NCI-H524 treated with DMSO at 0.1 percent for 48 hours (cell line): ENCODE results near the gene NRG3.

ENCODE experiments used
- DNase-seq: peaks from one replicate; lab custom pipeline; 2025; lab: John Stamatoyannopoulos, UW

Gene NRG3

DNA sequence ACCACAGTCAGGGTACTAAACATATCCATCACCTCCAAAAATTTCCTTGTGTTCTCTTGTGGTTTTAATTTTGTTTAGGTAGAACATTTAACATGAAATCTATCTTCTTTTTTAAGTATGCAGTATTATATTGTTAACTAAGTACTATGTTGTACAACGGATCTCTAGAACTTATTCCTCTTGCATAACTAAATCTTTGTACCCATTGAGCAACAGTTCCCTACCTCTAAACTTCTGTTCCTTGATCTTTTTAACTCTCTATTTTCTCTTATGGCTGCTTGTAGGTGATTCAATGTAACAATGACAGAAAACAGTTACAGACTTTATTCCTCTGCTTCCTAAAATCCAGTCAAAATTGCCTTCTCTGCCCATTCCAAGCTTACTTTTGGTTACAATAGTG, 9.9 kb downstream of the NRG3 start:
- DNase-seq, result no peak

DNA sequence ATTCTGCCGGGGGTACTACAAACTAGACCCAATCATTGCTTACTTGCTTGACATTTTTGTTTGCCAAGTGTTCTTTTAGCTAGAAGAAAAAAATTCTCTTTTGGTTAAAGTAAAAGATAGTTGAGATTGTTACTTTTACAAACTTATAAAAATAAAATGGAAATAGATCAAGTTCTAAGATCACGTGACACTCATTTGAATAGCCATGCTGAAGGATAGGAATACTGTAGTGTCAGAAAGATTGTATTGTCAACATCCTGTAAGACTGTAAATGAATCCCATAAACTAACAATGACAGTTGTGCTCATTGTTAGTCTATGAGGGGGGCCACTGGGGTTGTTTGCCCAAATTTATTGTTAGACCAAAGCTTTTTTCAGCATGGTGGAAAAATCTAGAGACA, 10.5 kb downstream of the NRG3 start:
- DNase-seq, result no peak

DNA sequence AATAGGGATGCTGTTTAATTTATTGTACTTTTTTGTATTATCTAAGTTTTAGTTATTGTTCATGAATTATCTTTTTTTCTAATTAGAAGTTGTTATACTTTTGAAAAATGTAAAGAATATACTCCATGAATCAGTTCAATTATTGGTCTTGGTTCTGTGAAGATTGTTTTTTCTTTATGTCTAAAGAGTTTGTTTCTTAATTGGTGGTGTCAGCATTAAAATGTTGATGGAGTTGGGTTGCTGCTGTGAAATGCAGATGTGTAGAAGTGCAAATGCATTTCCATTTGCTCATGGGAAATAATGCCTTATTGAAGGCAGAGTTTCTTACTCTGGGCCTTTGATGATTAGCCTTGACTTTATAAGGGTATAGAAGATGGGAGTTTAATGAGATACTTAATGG, 11.9 kb downstream of the NRG3 start:
- DNase-seq, result no peak

DNA sequence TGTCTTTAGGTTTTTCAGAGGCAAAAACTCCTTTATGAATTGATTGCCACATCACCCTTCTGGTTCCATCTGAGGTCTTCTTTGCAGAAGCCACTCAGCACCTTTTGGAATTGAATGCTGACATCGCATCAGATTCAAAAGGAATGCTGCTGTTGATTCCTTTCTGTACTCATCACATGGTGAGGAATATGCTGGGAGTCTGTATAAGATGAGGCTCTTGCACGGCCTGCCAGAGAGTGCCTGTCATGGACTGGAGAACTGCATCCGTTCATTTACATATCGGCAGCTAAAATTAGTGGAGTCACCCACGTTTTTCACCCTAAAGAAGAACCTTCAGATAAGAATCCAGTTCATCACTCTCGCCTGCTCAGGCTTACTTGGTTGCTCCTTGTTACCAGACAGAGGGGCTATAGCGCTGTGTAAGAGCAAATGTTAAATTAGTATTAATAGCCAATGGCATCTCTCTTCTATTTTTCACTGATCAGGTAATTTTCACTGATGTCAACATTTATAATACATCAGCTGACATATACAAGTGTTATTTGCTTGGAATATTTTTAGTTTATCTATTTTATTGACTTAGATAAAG, 14.3 kb downstream of the NRG3 start:
- DNase-seq, result no peak

DNA sequence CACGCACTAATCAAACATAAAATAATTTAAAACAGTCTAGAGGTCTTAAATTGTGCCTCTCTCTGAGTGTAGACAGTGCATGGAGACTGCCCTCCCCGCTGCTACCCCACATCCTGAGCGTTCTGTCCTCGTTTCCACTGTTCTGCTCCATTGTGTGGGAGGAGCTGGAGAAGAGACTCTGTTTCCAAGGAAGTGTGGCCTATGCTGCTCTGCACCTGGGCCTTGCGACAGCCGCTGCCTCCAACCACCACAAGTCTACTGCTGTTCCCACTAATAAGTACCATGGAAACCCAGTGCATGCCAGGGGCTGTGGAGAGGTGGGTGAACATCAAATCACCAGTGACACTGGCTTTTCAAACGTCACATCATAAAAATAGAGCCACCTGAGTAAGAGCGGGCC, 19.6 kb downstream of the NRG3 start:
- DNase-seq, result no peak

DNA sequence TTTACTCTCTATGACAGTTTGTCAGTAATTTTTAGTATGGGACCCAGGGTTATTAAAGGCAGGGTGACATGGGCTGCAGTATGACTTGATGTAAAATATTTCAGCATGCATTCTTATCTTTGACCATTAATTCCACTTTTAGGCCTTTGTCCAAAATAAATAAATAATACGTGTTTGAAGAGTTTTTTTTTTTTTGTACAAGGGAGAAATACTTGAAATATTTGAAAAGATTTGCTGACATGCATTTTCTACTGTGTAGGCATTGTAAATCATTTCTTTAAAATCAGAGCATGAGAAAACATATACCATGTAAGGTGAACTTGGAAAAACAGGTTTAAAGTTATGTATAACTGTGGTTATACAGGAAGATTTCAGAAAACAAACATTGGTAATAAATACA, 23.5 kb downstream of the NRG3 start:
- no peak for DNase-seq

DNA sequence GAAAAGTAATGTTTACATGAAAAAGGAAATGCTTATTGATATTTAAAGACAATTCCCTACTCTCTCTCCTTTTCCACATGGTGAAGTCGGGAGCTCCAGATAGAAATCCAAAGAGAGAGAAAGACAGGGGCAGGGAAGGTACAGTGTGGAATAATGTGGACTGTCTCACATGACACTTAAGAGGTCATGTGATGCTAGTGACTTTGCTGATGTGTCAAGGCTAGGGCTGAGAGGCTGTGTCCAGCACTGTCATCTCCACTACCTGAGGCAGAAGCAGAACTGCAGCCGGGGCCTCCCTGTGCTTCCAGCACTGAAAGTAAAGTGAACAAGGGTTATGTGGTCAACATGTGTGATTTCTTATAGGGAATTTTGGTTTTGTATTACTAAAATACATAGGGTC, 26.0 kb downstream of the NRG3 start:
- no peak for DNase-seq

DNA sequence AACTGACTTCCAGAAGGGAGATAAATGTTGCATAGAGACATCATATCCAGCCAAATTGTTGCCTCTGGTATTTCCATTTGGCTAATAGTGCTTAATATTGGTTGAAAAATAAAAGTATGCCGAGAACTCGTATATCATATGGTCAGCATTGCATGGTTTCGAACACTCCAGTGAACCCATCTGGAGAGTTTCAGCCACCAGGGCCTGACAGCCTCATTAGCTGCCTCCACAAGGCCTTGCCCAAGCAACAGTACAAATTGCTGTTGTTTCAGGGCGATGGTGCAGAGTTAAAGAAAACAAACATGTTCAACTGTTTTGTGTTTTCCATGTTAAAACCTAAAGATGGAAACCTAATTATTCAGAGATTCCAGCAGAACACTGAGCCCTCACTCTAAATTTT, 28.5 kb downstream of the NRG3 start:
- DNase-seq, result no peak

DNA sequence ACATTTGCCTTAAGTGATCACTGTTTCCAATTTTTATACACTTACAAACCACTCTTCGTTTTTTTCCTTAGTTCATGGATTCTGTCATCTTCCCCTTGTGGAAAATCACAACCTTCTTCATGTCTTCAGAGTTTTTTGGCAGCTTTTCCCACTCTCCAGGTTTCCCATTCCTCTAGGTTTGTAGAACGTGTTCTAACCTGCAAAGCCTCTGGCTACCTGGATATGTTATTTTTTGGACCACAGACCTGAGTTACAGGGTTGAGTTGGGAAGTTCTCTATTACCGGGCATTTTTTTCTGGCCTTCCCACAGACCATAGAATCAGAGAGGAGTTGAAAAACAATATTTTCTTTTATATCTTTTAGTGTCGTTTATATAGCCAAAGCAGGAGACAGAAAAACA, 30.2 kb downstream of the NRG3 start:
- no peak for DNase-seq

DNA sequence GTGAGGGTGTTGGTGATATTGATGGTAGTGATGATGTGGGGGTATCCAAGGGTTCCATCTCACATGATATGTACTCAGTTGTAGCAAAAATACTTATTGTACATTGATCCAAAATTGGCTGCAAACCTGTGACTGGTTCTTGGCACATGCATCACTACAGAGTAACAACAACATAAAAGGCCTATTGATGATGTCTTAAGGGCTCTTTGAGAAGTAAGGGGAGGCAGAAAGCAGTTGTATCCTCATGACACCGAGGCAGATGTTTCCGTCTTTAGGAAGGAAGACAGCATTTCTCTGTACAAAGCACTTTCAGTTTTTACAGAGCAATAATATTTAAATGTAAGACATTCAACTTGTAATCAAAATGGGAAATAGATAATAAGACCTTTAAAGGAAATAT, 34.5 kb downstream of the NRG3 start:
- DNase-seq, result no peak

DNA sequence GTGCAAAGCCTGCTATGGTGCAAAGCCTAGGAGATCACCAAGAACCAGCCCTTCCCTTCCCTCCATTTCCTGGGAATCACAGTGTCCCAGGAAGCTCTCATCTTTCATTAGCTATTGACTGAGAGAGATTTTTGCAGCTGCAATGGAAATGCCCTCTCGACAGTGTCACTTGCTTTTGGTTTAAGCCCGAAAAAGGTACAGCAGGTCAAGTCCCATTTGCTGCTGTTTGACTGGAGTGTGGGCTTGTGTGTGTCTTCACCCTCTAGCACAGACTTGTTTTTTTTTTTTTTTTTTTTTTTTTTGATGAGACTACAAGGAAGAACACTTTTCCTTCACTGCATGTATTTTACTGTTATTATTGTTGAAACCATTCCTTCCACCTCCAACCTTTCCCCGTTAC, 36.3 kb downstream of the NRG3 start:
- DNase-seq, result no peak

DNA sequence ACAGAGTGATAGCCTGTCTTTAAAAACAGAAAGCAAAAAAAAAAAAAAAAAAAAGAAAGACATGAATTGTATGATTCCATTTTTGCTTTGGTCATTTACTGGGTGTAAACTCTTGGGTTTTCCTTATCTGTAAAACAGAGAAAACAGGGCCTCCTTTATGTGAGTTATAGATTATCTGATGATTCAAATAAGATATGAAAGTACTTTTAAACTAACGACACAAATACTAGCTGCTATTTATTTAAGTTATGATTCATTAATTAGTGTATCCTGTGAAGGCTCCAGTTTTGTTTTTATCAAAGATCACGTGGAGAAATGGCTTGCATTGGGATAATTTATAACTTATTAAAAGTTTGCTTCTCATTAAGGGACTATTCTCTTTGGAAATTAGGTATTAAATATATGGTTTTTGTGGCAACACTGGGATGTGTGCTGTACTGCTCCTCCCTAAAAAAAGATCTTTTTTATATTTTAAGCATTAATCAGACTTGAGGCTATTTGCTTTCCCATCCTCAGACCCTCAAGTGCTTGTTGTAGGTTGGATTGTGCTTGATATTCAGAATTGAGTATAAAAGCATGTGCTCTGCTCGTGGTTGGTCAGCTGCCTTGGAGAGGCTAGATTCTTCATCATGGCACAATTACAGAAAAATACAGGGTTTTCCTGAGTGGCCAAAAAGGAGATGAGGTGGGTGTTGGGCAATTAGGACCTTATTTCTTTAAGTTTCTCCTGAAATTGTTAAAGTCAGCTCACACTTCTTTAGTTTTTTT, 39.9 kb downstream of the NRG3 start:
- DNase-seq, result no peak

DNA sequence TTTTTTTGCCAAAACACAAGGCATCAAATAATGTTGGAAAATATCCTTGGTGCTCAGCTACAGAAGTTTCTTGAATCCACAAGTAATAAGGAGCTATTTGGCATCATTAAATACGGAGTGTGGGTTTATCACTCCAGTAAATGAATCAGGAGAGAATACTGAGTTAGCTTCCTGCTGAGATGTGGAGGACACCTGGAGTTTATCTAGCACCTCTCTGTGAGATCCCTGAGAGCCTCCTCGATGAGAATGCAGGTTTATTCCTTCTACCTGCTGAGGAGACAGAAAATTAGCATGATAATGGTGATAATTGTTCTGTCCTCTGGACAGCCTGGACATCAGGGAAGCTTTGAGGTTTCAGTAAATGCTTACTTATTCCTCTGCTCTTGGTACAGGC, 40.5 kb downstream of the NRG3 start:
- DNase-seq, result no peak

DNA sequence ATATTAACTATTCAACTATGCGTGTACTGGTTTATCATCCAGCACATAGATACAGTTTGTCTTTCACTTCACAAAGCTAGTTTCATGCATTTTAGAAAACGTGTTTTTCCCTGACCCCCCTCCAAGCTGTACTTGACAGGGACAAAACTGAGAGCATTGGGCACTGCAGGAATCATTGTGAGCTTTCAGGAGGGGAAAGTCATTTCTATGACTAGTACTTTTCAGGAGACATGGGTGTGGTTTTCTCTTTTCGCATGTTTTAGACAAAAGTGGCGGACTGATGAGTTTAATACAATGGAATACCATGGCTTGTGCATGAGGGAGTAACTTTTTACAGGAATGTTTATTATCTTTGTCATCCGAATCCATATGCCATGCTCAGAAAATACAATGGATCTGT, 42.7 kb downstream of the NRG3 start:
- DNase-seq, result no peak

DNA sequence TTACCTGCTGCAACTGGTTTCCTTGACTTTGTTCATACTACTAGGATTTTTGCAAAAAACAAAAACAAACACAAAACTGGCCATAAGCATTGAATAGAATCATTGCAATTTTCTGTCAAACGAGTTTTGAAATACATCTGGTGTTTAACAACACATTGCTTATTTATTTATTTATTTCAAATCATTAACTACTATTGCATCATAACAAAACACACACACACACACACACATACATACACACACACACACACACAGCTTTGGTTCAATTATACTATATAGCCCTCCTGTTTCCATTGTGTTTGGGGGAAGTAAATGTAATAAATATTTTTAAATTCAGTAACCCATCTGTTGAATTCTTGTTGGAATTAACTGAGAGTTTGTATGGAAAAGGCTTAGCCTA, 43.8 kb downstream of the NRG3 start:
- no peak for DNase-seq

DNA sequence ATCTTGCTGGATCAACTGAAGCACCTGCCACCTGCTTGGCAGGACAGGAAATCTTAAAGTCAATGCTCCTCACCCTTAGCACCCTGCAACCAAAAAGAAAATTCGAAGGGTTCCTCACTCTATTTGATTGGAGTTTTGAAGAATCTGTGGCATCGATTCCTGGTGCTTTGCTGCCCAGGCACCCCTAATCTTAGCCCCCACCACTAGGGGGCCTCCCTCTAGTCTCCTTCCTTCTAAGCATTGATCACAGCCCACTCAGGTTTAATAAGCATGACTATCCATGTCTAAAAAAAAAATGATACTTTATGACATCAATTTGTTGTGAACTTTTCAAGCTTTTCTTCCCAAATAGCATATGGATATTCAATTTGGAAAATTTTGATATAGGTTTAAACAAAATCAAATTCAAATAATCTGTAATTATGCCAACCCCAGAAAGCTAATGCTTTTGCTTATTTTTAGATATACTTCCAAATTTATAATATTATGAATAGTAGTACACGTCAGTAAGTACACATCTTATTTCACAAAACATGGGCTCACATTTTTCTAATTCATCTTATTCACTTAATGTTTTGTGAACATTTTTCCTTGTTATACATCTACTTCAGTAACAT, 45.3 kb downstream of the NRG3 start:
- DNase-seq, result no peak

DNA sequence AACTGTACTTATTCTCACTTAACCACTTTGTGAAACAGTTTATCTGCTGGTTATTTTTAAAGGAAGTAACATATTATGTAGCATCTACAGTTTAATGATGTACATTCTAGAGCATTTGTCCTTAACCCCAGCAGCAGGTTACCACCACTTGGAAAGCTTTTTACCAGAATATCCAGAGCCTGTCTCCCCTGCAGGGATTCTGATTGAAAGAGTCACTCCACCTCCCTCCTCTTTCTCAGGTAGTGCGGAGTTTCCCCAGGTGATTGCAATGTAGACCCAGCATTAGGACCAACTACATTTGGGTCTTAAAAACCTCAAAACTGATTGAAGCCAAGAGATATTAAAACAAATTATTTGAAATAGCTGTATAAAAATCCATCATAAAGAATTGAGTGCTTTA, 53.1 kb downstream of the NRG3 start:
- no peak for DNase-seq

DNA sequence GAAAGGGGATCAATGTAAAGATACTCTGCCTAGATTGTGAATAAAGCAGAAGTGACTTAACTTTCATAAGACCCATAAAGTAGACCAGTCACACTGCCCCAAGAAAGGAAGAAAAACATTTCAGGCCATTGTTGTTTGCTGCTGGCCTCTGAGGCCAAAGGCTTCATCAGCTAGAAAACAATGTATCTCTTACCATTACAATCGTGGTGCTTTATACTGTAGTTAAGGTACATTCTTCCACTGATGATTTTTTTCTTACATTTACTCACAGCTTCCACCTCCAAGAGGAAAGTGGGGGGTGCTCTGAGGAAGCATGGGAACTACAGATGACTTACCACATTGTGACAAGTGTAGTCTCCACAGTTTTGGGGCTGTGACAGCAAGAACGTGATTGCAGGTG, 68.6 kb downstream of the NRG3 start:
- DNase-seq, result no peak

DNA sequence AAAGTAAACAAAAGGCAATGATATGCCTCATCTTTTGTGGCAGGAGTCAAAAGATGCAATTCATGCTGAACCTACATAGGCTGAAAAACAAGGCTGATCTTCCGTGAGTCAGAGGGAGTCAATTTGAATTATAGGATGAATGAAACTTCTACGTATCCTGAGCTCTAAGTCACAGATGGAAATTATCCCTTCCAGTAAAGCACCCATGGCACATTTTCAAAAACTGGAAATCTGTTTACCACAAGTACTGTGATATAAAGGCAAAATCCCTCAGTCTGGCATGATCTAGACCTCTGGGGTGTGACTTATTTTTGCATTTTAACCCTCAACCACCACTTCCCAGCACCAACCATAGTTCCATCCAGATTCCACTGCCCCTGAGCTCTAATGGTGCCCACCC, 69.6 kb downstream of the NRG3 start:
- no peak for DNase-seq

DNA sequence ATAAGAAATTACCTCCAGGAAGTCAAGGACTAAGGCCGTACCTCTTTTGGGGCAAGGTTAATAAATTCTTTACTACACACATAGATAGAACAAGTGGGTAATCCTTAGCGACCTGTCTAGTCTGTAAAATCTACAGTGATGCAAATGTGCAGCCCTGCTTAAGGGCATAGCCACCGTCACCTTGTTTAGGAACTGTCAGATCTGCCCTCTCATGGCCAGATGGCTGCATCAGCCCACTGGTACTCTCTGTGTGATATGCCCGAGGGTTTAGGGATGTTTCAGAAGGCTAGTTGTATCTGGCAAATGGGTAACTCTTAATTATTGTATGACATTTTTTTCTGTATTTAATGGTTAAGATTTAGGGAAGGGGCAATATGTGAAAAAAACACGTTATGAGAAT, 74.3 kb downstream of the NRG3 start:
- no peak for DNase-seq

DNA sequence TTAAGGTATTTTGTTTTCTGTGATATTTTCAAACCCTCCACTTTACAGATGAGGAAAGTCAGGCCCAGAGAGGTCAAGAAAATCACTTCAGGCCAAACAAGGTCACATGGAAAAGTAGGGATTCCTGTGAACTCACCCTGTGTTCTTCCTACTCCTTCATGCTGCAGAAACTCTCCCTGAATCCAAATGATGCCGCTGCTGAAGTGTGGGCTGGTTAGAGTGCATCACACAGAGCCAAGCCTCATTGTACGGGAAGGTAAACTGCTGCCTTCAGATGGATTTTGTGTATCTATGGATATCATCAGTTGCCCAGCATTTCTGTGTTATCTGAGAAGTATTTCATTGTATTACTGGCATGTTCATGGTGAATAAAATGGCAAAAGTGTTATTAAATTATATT, 75.4 kb downstream of the NRG3 start:
- no peak for DNase-seq

DNA sequence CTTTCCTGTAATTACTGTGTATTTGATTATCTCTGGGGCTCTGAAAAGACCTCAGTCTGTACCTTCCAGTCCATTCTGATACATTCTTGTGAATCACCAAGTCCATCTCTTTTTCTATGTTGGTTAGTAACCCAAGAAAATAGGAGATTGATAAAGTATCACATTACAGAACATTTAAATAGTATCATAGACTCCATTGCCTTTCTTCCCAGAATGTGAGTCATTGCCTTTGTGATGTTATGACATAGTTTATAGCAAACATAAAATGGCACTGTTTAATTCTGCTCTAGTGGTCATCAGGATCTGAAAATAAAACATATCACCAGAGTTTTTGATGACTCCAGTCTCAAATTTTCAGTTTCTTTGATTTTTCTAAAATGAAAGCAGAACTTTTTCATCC, 78.4 kb downstream of the NRG3 start:
- no peak for DNase-seq

DNA sequence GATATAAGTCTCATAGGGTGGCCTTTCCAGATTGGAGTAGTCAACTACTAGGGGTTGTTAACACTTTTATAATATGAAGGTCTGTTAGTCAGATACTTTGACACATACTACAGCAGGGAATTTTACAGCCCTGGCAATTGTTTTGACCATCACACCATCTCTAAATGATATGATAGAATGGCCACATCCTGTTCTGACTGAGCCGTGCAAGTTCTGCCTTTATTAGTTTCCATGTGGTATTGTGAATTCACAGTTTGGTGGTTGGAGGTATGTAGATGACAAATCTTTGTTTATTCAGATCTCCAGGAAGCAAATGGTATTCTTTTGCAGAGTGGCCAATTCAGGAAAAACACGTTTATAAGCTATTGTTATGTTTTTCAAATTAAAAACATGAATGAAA, 83.0 kb downstream of the NRG3 start:
- DNase-seq, result no peak

DNA sequence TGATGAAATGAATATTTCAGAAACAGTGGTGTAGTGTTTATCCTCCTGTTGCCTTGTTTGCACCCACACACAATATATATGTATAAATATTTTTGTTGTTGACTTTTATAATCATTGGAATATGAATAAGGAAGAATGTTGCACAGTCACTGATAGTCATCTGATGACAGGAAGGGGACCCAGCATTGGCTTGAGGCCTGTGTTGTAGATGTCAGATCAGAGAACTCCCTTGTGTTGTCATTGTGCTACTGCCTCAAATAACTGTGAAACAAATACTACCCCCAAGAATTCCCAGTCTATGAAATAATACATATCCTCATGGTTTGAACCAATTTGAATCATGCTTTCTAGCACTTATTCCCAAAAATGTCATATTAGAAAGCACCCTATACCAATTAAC, 84.0 kb downstream of the NRG3 start:
- no peak for DNase-seq
